ENCODE data around the gene FYN. TPM values are rescaled to one million over a fixed set of nuclear protein-coding genes. Genes with fewer than 3 reads are reported as not detected.

The FYN gene
- total RNA-seq, 1 experiment from 2014 or later: 18.5 TPM

GRCh38 chr6:111651185-111652034 is 221.8 kb downstream of the FYN start:
- H3K36me3 ChIP-seq (ENCODE audit: control insufficient read depth in 1 of 2, insufficient read depth in 2 of 2, low read length in 2 of 2): no peaks in the 10 kb centered on the region
- TF ChIP-seq ZFX (IDR thresholded peaks at IDR 0.05): no peak
- no peak for TF ChIP-seq ZNF274 (IDR thresholded peaks at IDR 0.05; ENCODE audit: low read depth, low read length)
- no peak for TF ChIP-seq POLR2AphosphoS5 (IDR thresholded peaks at IDR 0.05; ENCODE audit: low read depth, low read length)
- no peak for TF ChIP-seq SRF (IDR thresholded peaks at IDR 0.05; ENCODE audit: low read depth)
- TF ChIP-seq SP1 (IDR thresholded peaks at IDR 0.05; ENCODE audit: low read depth): no peak
- no peak for TF ChIP-seq MAX (IDR thresholded peaks at IDR 0.05)
- TF ChIP-seq CBX3 (IDR thresholded peaks at IDR 0.05; ENCODE audit: low read depth): no peak
- TF ChIP-seq FOSL1 (IDR thresholded peaks at IDR 0.05; ENCODE audit: low read depth): no peak
- TF ChIP-seq REST (IDR thresholded peaks at IDR 0.05; ENCODE audit: low read depth): no peak
- TF ChIP-seq EGR1 (IDR thresholded peaks at IDR 0.05; ENCODE audit: low read depth): no peak
- no peak for TF ChIP-seq SIN3A (IDR thresholded peaks at IDR 0.05; ENCODE audit: low read depth)
- TF ChIP-seq CEBPB (IDR thresholded peaks at IDR 0.05; ENCODE audit: low read depth): no peak
- TF ChIP-seq ZBTB33 (IDR thresholded peaks at IDR 0.05; ENCODE audit: extremely low read depth, insufficient replicate concordance, low read length): no peak
- ATAC-seq (no peak), DNase-seq (ENCODE audit: low read depth, low spot score) (no peak)
- no peak overlapping the region for H3K9ac ChIP-seq (ENCODE audit: low read length)
- POLR2A ChIA-PET: no interaction called here
- no peaks in the 10 kb centered on the region for H3K4me1 ChIP-seq (ENCODE audit: control insufficient read depth in 1 of 2, insufficient read depth in 2 of 2, low read length in 2 of 2)
- no TSS peak for BruUV-seq (replicated peaks)
- no peaks in the 10 kb centered on the region for H4K20me1 ChIP-seq (ENCODE audit: insufficient read depth)
- H3K9me2 ChIP-seq (ENCODE audit: insufficient read depth): no peaks in the 10 kb centered on the region
- no peak overlapping the region for H3K4me3 ChIP-seq (replicated peaks in 1 of 2; ENCODE audit: low read depth in 1 of 2, low read length in 2 of 2)
- no peaks in the 10 kb centered on the region for H3K9me3 ChIP-seq (ENCODE audit: control insufficient read depth in 1 of 2, insufficient read depth in 1 of 2, low read depth in 1 of 2, low read length in 2 of 2)
- H3K27me3 ChIP-seq (ENCODE audit: insufficient read depth, low read length): no peaks in the 10 kb centered on the region
- RAD21 ChIA-PET (ENCODE audit: low non-redundant PET in 1 of 2, low total read pairs in 2 of 2, uncharacterized antibody in 2 of 2, unreplicated experiment in 2 of 2): no interaction called here
- intact Hi-C loops (cut with micrococcal nuclease): no loop called here
- CTCF ChIA-PET: no interaction called here
- no peaks in the 10 kb centered on the region for H3K79me2 ChIP-seq (ENCODE audit: insufficient read depth, low read length)
- H2AFZ ChIP-seq (ENCODE audit: low read depth, low read length, poor library complexity, severe bottlenecking): no peak overlapping the region
- no peak overlapping the region for H3K4me2 ChIP-seq (ENCODE audit: low read length)
- no peak overlapping the region for H3K27ac ChIP-seq (ENCODE audit: low read depth, low read length)
